Thoracic aorta (tissue), 2 donors: Measurements from ENCODE around the gene ASB6. TPM values are rescaled to one million over a fixed set of nuclear protein-coding genes. Genes with fewer than 3 reads are reported as not detected.
"Not testable (repeated sequence)": the region's sequence is repeated elsewhere in the genome, so short reads cannot be mapped to it uniquely, and the experiment has no call there.

Source experiments
- ATAC-seq: fragments of 150-250 bp; one replicate; pipeline ENCODE4 v1.8.0; 2017; ENCODE audit warnings: low read depth; ENCODE audit not compliant: insufficient number of reproducible peaks, low FRiP score
- DNase-seq: peaks from one replicate; pipeline ENCODE4 v3.0.0-alpha.2; 2020; ENCODE audit warnings: low spot score
- H3K27ac ChIP-seq, 2 donors: fragments of 200-600 bp; sonication (generic); 1 replicate in 1 of 2; 2 replicates in 1 of 2; pipeline ENCODE4 v1.5.1; 2016; ENCODE audit warnings: mild to moderate bottlenecking in 2 of 2, moderate library complexity in 2 of 2
- H3K27me3 ChIP-seq: fragments of 200-600 bp; sonication (generic); replicated peaks from 2 replicates; pipeline ENCODE4 v1.6.0; 2016; ENCODE audit warnings: mild to moderate bottlenecking; ENCODE audit not compliant: insufficient read depth
- H3K36me3 ChIP-seq: fragments of 200-600 bp; sonication (generic); one replicate; pipeline ENCODE4 v1.5.1; 2016
- H3K4me1 ChIP-seq, 2 donors: fragments of 200-600 bp; sonication (generic); 1 replicate in 1 of 2; 2 replicates in 1 of 2; pipeline versions ENCODE4 v1.5.1 to v1.6.0; 2016; ENCODE audit warnings: low read depth in 2 of 2, mild to moderate bottlenecking in 1 of 2; ENCODE audit not compliant: control insufficient read depth in 1 of 2
- H3K4me3 ChIP-seq: fragments of 200-600 bp; sonication (generic); 2 replicates; pipeline ENCODE4 v1.5.1; 2016; ENCODE audit warnings: mild to moderate bottlenecking
- H3K9me3 ChIP-seq: fragments of 200-600 bp; sonication (generic); 2 replicates; pipeline ENCODE4 v1.5.1; 2016
- total RNA-seq, 2 donors: library from RNA; depleted of rRNA; stranded (reverse); fragments of >200 nt; gene quantifications; one replicate each; pipeline versions ENCODE4 v1.1.0 to v1.2.3, GENCODE V29; 2016
- TF ChIP-seq, protein P1 (sequence below): fragments of 200-600 bp; sonication (generic); IDR thresholded peaks from one replicate; pipeline ENCODE4 v1.5.1; 2019; ENCODE audit warnings: antibody characterized with exemption

Gene ASB6
- total RNA-seq, 2 donors from 2014 or later, result 23.0 to 31.0 TPM

GRCh38 chr9:129665389-129665775 is 23.4 kb upstream of the ASB6 start, which contains the start of gene PRRX2:
Gene PRRX2, plus strand, starts transcription at chr9:129665647. Its CDS starts 221 bp downstream, at chr9:129665868.
- TF ChIP-seq, protein P1, sequence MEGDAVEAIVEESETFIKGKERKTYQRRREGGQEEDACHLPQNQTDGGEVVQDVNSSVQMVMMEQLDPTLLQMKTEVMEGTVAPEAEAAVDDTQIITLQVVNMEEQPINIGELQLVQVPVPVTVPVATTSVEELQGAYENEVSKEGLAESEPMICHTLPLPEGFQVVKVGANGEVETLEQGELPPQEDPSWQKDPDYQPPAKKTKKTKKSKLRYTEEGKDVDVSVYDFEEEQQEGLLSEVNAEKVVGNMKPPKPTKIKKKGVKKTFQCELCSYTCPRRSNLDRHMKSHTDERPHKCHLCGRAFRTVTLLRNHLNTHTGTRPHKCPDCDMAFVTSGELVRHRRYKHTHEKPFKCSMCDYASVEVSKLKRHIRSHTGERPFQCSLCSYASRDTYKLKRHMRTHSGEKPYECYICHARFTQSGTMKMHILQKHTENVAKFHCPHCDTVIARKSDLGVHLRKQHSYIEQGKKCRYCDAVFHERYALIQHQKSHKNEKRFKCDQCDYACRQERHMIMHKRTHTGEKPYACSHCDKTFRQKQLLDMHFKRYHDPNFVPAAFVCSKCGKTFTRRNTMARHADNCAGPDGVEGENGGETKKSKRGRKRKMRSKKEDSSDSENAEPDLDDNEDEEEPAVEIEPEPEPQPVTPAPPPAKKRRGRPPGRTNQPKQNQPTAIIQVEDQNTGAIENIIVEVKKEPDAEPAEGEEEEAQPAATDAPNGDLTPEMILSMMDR, result no peak
- Histone ChIP-seq H3K27me3 (no peaks in the 10 kb centered on the region), H3K36me3 (no peaks in the 10 kb centered on the region), H3K27ac (peak within 1 kb of the TSS; percentile 51 to 82), H3K4me1 (peaks cover 22 to 32% of the 10 kb centered on the region in 2 donors), H3K9me3 (no peaks in the 10 kb centered on the region), H3K4me3 (peak within 1 kb of the TSS; percentile 85)
- no peak for ATAC-seq
- peak; percentile 19 for DNase-seq

DNA sequence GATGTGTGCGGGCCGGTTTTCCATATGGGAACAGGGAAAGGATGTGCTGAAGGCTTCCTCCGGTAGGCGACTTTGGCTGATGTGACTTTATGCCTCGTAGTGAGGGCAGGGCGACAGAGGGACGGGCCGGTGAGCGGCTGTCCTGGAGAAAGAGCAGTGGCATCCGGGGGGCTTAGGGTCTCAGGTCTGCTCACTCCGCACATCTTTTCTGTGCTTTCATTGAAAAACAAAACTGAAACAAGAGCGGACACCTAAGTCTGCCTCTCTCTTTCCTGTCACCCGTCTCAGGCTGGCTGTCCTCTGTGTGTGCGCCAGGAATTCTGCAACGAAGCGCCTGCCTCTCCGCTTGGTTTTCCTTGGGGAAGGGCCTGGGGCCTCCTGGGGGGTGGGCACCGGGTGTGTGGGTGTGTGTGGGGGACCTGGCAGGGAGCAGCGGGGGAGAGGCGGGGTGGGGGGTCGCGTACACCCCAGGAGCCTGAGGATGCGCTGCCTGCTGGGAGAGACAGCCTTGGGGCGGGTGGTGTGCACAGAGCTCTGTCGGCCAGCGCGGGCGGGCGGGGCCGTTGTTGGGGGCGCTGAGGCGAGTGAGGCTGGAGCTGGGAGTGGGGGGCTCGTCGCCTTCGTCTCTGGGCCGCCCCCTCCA is 22.9 kb upstream of the ASB6 start:
- peak overlapping the region; percentile 42 to 57 for H3K27ac ChIP-seq
- DNase-seq (no peak), ATAC-seq (no peak)
- H3K27me3 ChIP-seq, result no peaks in the 10 kb centered on the region
- TF ChIP-seq, protein P1, result no peak
- H3K36me3 ChIP-seq, result no peaks in the 10 kb centered on the region
- H3K9me3 ChIP-seq, result no peaks in the 10 kb centered on the region
- H3K4me3 ChIP-seq, result peak overlapping the region; percentile 85
- H3K4me1 ChIP-seq, result peaks cover 20 to 27% of the 10 kb centered on the region in 2 donors

GRCh38 chr9:129662239-129662638 is 20.3 kb upstream of the ASB6 start:
- not testable (repeated sequence) for ATAC-seq, DNase-seq, H3K9me3 ChIP-seq, H3K27me3 ChIP-seq, H3K27ac ChIP-seq, H3K36me3 ChIP-seq, H3K4me3 ChIP-seq, H3K4me1 ChIP-seq

- Histone ChIP-seq H3K27me3 (no peaks in the 10 kb centered on the region), H3K4me1 (no peaks in the 10 kb centered on the region), H3K4me3 (no peak overlapping the region), H3K27ac (no peak overlapping the region), H3K9me3 (no peaks in the 10 kb centered on the region), H3K36me3 (no peaks in the 10 kb centered on the region)
- ATAC-seq (no peak), DNase-seq (no peak)
- TF ChIP-seq, protein P1, result no peak
These were observed 19.1 kb upstream of the ASB6 start for GRCh38 chr9:129661029-129661428.

DNA sequence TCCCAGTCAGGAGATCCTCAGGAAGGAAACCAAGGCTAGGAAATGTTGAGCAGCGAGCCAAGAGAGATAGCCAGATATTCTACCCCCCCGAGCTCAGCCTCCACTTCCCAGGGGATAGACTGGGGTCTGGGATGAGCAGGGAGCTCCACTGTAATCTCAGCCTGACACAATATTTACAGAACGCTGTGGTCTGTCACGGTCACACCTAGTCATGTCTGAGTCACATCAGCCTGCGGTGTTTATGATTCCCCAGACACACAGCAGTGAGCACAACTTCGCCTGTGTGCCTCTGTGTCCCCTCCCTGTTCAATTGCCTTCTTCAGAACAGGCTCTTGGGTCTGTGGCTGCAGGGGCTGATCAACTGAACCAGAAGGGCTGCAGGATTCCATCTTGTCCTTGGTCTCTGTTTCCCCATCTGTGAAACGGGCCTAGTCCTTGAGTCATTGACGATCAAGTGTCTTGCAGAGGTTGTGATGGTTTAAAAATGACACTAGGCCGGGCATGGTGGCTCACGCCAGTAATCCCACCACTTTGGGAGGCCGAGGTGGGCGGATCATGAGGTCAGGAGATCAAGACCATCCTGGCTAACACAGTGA is 14.9 kb upstream of the ASB6 start:
- H3K27ac ChIP-seq, result no peak overlapping the region
- H3K27me3 ChIP-seq, result no peaks in the 10 kb centered on the region
- H3K9me3 ChIP-seq, result no peaks in the 10 kb centered on the region
- H3K4me1 ChIP-seq, result no peaks in the 10 kb centered on the region
- no peak overlapping the region for H3K4me3 ChIP-seq
- ATAC-seq, result no peak
- no peak for DNase-seq
- TF ChIP-seq, protein P1, result no peak
- no peaks in the 10 kb centered on the region for H3K36me3 ChIP-seq
